Activated T-helper 2 cell treated with anti-CD3 and anti-CD28 coated beads, Interferon-gamma antibody, Interleukin-2, Interleukin-4, amounts not matched to agents 10 μg/mL and 5 μg/mL and 100 μg/mL, durations not matched to agents 14 hours and 24 hours and 36 hours (primary cell): ENCODE measurements around the gene RPAP2. TPM values are rescaled to one million over a fixed set of nuclear protein-coding genes. Genes with fewer than 3 reads are reported as not detected.
"Not testable (repeated sequence)": the region's sequence is repeated elsewhere in the genome, so short reads cannot be mapped to it uniquely, and the experiment has no call there.

Experiments
- DNase-seq: peaks from one replicate; pipeline ENCODE4 v3.0.0; 2021; ENCODE audit warnings: low spot score
- H3K27ac Mint-ChIP-seq: one replicate; pipeline ENCODE4 v1.8.0; 2021; ENCODE audit warnings: mixed read lengths
- H3K27me3 Mint-ChIP-seq: one replicate; pipeline ENCODE4 v1.8.0; 2021; ENCODE audit warnings: low read depth, mixed read lengths
- H3K36me3 Mint-ChIP-seq: one replicate; pipeline ENCODE4 v1.8.0; 2021; ENCODE audit warnings: low read depth, mixed read lengths
- H3K4me1 Mint-ChIP-seq: one replicate; pipeline ENCODE4 v1.8.0; 2021; ENCODE audit warnings: low read depth, mixed read lengths
- H3K4me3 Mint-ChIP-seq: one replicate; pipeline ENCODE4 v1.8.0; 2021; ENCODE audit warnings: low read depth, mild to moderate bottlenecking, moderate library complexity, mixed read lengths
- H3K9me3 Mint-ChIP-seq: one replicate; pipeline ENCODE4 v1.8.0; 2021; ENCODE audit warnings: mixed read lengths
- intact Hi-C: fragments of 100-400 bp; cut with micrococcal nuclease; formaldehyde crosslinking; loops from one replicate; pipeline ENCODE4 v1.15.1; 2023
- total RNA-seq: library from RNA; stranded (reverse); gene quantifications from 2 replicates; pipeline ENCODE4 v1.2.3, GENCODE V29; 2022

Gene RPAP2
- total RNA-seq, 1 donor from 2014 or later, result 42.8 TPM

DNA sequence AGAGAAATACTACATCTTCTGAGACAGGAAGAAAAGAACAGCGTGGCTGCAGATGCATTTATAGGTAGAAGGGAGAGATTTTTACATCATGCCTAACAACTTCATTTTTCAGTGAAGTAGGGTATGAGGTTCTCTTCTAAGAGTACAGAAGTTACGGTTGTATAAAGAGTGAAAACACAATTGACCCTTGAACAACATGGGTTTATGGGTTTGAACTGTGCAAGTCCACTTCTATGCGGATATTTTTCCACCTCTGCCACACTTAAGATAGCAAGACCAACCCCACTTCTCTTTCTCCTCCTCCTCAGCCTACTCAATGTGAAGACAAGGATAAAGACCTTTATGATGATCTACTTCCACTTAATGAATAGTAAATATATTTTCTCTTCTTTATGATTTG is 64.5 kb downstream of the RPAP2 start:
- H3K36me3 Mint-ChIP-seq, result peaks cover 54% of the 10 kb centered on the region
- H3K4me1 Mint-ChIP-seq, result peaks cover 62% of the 10 kb centered on the region
- no peak overlapping the region for H3K4me3 Mint-ChIP-seq
- intact Hi-C loops, result loop anchor here (10.0 kb wide), 1 partner anchor 621 kb away; no protein-coding TSS in a partner anchor
- H3K27ac Mint-ChIP-seq, result no peak overlapping the region
- no peaks in the 10 kb centered on the region for H3K9me3 Mint-ChIP-seq
- no peaks in the 10 kb centered on the region for H3K27me3 Mint-ChIP-seq
- no peak for DNase-seq

DNA sequence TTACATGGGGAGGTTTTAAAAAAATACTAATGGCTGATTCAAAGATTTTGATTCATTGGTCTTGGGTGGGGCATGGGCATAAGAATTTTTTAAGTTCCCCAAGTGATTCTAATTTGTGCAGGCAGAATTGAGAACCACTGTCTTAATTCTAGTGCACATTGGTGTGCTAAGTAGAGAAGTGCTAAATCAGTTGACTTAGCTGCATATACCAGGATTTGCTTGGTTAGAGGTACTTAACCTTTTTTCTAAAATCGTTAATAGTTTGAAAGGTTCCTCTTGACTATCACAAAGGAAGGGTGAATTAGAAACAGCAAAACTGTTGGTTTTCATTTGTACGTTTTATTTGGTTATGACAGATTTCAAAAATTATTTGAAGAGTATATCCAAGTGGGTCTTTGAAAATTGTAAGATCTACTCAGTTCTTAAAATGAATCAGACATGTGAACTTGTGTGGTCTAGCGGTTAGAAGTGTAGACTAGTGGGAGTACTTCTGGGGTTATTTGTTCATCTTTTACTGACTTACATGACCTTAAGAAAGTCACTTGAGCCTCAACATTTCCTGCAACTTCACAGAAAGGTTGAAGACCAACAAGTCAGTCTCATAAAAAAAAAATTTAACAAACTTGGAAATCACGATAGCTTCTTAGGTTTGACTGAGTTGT is 66.7 kb downstream of the RPAP2 start:
- no peaks in the 10 kb centered on the region for H3K9me3 Mint-ChIP-seq
- peaks cover 59% of the 10 kb centered on the region for H3K4me1 Mint-ChIP-seq
- H3K4me3 Mint-ChIP-seq, result peak overlapping the region; percentile 7
- H3K36me3 Mint-ChIP-seq, result peaks cover 53% of the 10 kb centered on the region
- intact Hi-C loops, result loop anchor here (1.0 to 10.0 kb wide), 6 partner anchors 47 to 619 kb away; no protein-coding TSS in a partner anchor
- no peak for DNase-seq
- H3K27me3 Mint-ChIP-seq, result no peaks in the 10 kb centered on the region
- peak overlapping the region; percentile 67 for H3K27ac Mint-ChIP-seq

DNA sequence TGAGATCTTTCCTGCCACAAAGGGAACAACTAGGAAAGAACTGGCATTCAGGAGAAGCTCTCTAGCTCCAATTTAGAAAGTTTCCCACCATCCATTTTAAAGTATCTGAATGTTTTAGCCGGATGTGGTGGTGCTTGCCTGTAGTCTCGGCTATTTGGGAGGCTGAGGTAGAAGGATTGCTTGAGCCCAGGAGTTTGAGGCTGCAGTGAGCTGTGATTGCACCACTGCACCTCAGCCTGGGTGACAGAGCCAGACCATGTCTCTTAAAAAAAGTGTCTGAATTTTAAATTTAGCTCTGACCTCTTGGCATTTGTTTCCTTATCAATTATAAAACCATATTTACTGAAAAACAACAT is 67.2 kb downstream of the RPAP2 start:
- Mint-ChIP-seq H3K27ac (peak overlapping the region; percentile 67), H3K27me3 (no peaks in the 10 kb centered on the region), H3K36me3 (peaks cover 51% of the 10 kb centered on the region), H3K4me3 (no peak overlapping the region), H3K9me3 (no peaks in the 10 kb centered on the region), H3K4me1 (peaks cover 60% of the 10 kb centered on the region)
- DNase-seq, result no peak
- intact Hi-C loops, result loop anchor here (2.0 to 10.0 kb wide), 5 partner anchors 46 to 619 kb away; no protein-coding TSS in a partner anchor

DNA sequence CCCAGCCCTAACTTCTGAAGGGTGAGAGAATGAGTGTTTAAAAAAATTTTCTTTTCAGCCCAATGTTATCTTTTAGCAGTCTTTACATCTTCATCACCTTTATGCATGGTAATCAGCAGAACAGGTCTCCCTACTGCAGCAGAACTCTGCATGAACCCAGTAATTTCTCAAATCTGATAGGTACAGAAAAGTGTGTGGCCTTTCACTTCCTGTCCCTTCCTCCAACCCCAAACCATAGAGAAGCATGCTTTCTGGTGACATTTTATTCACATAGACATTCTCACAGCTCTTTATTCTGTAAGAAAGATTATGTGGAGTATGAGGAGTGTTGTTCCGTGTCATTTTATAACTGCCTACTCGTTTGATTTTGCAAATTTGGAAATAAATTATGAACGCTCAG is 68.6 kb downstream of the RPAP2 start:
- peaks cover 54% of the 10 kb centered on the region for H3K36me3 Mint-ChIP-seq
- peaks cover 61% of the 10 kb centered on the region for H3K4me1 Mint-ChIP-seq
- H3K27me3 Mint-ChIP-seq, result no peaks in the 10 kb centered on the region
- peak overlapping the region; percentile 44 for H3K27ac Mint-ChIP-seq
- no peaks in the 10 kb centered on the region for H3K9me3 Mint-ChIP-seq
- no peak for DNase-seq
- H3K4me3 Mint-ChIP-seq, result peak overlapping the region; percentile 22
- intact Hi-C loops, result loop anchor here (2.0 to 10.0 kb wide), 5 partner anchors 45 to 617 kb away; no protein-coding TSS in a partner anchor

DNA sequence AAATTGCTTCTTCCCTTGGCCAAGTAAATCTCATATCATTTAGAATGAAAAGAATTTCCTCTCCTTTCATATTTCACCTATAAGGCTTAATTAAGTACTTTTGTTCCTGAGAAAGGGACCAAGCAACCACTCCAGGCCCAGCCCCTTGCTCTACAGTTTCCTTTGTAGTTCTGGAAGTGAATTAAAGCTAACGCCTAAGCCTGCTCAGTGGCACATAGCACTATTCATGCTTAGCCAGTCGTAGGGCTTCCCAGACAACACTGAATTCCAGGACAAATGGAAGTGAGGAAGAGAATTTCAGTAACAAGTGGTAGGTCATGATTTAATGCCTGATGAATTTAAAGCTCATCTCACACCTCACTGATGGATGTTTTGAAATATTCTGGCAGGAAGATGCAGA is 73.3 kb downstream of the RPAP2 start:
- peaks cover 47% of the 10 kb centered on the region for H3K36me3 Mint-ChIP-seq
- DNase-seq, result no peak
- H3K27me3 Mint-ChIP-seq, result no peaks in the 10 kb centered on the region
- no peak overlapping the region for H3K27ac Mint-ChIP-seq
- no peak overlapping the region for H3K4me3 Mint-ChIP-seq
- H3K4me1 Mint-ChIP-seq, result peaks cover 42% of the 10 kb centered on the region
- intact Hi-C loops, result no loop called here
- H3K9me3 Mint-ChIP-seq, result no peaks in the 10 kb centered on the region

DNA sequence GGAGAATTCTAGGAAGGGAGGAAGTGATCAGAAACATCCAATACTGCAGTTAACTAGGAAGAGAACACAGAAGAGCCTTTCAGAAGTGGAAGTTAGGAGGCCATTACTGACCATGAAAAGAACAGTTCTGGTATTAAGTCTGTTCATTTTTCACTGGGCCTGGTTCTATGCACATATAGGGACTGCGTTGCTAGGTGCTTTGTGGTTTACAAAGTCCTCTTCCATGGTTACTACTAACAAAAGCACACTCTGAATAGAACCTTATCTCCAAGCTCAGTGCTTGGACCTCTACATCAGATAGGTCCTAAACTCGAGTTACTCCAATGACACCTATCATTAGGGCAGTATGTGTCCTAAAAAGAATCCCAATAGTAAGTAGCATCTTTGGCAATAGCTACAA is 75.4 kb downstream of the RPAP2 start:
- Mint-ChIP-seq H3K4me3 (no peak overlapping the region), H3K27me3 (no peaks in the 10 kb centered on the region), H3K9me3 (no peaks in the 10 kb centered on the region), H3K36me3 (peaks cover 41% of the 10 kb centered on the region), H3K27ac (peak overlapping the region; percentile 26), H3K4me1 (peaks cover 30% of the 10 kb centered on the region)
- intact Hi-C loops, result no loop called here
- DNase-seq, result no peak

DNA sequence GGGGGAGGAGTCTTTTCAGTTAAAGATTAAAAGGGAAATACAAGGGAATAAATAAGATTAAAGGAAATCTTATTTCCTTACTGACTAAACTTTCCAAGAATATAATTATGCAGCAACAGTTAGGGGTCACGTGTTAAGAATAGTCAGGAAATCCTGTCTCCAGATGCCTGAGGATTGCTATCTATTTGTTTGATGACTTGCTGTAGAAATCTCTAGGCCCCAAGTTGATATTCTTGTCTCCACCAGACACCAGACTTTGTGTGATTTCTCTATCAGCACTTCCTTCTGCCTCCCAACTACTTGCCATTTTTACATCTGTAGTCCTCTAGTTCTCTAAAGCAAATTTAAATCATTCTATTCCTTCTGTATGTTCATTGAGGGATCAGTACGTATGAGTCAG is 77.5 kb downstream of the RPAP2 start:
- no peak for DNase-seq
- Mint-ChIP-seq H3K27me3 (no peaks in the 10 kb centered on the region), H3K9me3 (peaks cover 5% of the 10 kb centered on the region), H3K27ac (no peak overlapping the region), H3K36me3 (peaks cover 41% of the 10 kb centered on the region), H3K4me1 (peaks cover 29% of the 10 kb centered on the region), H3K4me3 (no peak overlapping the region)
- intact Hi-C loops, result no loop called here

DNA sequence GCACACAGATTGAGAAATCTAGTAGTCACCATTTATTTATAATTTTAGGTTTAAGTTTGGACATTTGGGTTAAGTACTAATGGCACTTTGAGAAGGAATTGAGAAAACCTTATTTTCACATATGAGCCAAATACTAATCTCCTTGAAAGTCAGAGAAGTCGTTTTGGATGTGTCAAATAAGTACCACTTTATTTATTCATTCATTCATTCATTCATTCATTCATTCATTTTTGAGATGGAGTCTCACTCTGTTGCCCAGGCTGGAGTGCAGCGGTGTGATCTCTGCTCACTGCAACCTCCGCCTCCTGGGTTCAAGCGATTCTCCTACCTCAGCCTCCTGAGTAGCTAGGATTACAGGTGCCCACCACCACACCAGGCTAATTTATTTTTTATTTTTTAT is 79.1 kb downstream of the RPAP2 start:
- H3K4me3 Mint-ChIP-seq, DNase-seq, H3K27me3 Mint-ChIP-seq, H3K27ac Mint-ChIP-seq, H3K9me3 Mint-ChIP-seq, intact Hi-C loops: not testable (repeated sequence)
- Mint-ChIP-seq H3K4me1 (peaks cover 23% of the 10 kb centered on the region), H3K36me3 (peaks cover 44% of the 10 kb centered on the region)

DNA sequence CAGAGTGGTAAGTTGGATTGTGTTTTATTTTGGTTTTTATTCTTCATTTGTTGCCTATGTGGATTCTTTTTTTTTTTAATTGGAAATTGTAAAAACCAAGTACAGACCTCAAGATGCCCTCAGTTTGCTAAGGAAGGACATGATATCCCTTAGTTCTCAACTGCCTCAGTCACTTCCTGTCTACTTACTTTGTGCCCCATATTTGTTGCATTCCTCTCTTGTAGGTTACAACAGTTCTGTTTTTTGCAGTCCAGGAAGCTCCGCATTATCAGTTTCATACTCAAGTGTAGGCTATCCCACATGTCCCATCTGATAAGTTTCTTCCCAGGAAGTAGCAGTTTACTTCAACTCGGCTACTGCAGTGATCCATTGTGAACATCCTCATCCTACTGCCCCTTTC is 82.0 kb downstream of the RPAP2 start:
- intact Hi-C loops, result no loop called here
- no peaks in the 10 kb centered on the region for H3K27me3 Mint-ChIP-seq
- no peak overlapping the region for H3K27ac Mint-ChIP-seq
- H3K4me1 Mint-ChIP-seq, result peaks cover 12% of the 10 kb centered on the region
- peaks cover 51% of the 10 kb centered on the region for H3K36me3 Mint-ChIP-seq
- DNase-seq, result no peak
- peaks cover 7% of the 10 kb centered on the region for H3K9me3 Mint-ChIP-seq
- no peak overlapping the region for H3K4me3 Mint-ChIP-seq

DNA sequence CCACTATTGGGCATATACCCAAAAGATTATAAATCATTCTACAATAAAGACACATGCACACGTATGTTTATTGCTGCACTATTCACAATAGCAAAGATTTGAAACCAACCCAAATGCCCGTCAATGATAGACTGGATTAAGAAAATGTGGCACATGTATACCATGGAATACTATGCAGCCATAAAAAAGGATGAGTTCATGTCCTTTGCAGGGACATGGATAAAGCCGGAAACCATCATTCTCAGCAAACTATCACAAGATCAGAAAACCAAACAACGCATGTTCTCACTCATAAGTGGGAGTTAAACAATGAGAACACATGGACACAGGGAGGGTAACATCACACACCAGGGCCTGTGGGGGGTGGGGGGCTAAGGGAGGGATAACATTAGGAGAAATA is 95.1 kb downstream of the RPAP2 start:
- H3K27ac Mint-ChIP-seq, DNase-seq, intact Hi-C loops, H3K4me3 Mint-ChIP-seq, H3K27me3 Mint-ChIP-seq, H3K4me1 Mint-ChIP-seq: not testable (repeated sequence)
- peaks cover 55% of the 10 kb centered on the region for H3K9me3 Mint-ChIP-seq
- H3K36me3 Mint-ChIP-seq, result peaks cover 53% of the 10 kb centered on the region

DNA sequence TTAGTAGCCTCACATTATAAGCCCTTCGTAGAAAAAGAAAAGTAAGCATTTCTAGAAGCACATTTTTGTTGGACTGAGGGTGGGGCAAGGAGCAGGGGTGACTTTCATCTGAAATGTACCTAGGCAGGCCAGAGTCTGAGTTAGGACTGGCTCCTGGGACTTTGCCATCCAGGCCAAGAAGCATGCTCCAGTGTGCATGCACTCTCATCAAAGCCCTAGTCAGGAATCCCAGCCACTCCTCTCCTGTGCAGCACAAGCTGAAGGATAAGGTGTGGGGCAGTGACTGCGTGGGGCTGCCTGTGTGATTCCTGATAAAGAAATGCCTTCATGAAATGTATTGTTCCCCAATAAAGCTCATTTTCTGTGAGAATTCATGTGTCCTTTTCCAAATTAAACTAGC is 99.7 kb downstream of the RPAP2 start:
- H3K27me3 Mint-ChIP-seq, result no peaks in the 10 kb centered on the region
- H3K36me3 Mint-ChIP-seq, result peaks cover 20% of the 10 kb centered on the region
- no peak overlapping the region for H3K27ac Mint-ChIP-seq
- peaks cover 14% of the 10 kb centered on the region for H3K4me1 Mint-ChIP-seq
- DNase-seq, result no peak
- H3K9me3 Mint-ChIP-seq, result peaks cover 36% of the 10 kb centered on the region
- H3K4me3 Mint-ChIP-seq, result no peak overlapping the region
- intact Hi-C loops, result no loop called here

DNA sequence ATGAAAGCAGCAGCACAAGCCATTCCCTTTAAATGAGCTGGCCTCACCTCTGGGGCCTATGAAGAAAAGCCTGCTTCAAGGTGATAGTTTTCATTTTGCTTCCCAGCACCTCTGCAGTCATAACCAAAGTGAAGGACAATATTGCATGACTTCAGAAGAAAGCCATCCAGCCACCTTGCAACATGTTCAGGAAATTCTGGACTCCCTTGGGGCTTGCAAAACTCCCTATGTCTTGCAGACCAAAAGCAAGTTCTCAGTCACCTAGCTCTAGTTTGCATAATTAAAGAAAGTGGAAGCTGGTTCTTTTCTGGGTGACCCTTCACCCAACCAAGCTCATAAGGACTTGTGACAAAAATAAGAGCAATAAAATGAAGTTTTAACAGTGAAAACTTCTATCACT is 100.2 kb downstream of the RPAP2 start:
- H3K9me3 Mint-ChIP-seq, result peaks cover 33% of the 10 kb centered on the region
- intact Hi-C loops, result no loop called here
- no peaks in the 10 kb centered on the region for H3K27me3 Mint-ChIP-seq
- H3K27ac Mint-ChIP-seq, result no peak overlapping the region
- peaks cover 14% of the 10 kb centered on the region for H3K4me1 Mint-ChIP-seq
- no peak for DNase-seq
- peaks cover 20% of the 10 kb centered on the region for H3K36me3 Mint-ChIP-seq
- no peak overlapping the region for H3K4me3 Mint-ChIP-seq

DNA sequence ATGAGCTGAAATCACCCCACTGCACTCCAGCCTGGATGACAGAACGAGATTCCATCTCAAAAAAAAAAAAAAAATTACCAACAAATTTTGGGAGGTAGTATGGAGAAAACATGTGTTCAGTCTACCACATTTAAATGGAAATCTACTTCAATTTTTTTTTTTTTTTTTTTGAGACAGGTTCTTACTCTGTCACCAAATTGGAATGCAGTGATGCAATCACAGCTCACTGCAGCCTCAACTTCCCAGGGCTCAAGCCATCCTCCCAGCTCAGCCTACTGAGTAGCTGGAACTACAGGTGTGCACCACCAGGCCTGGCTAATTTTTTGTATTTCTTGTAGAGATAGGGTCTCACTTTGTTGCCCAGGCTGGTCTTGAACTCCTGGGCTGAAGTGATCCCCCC is 105.8 kb downstream of the RPAP2 start:
- peaks cover 21% of the 10 kb centered on the region for H3K36me3 Mint-ChIP-seq
- H3K27me3 Mint-ChIP-seq, result no peaks in the 10 kb centered on the region
- intact Hi-C loops, result no loop called here
- peaks cover 34% of the 10 kb centered on the region for H3K9me3 Mint-ChIP-seq
- H3K27ac Mint-ChIP-seq, result no peak overlapping the region
- H3K4me1 Mint-ChIP-seq, result peaks cover 17% of the 10 kb centered on the region
- DNase-seq, result no peak
- H3K4me3 Mint-ChIP-seq, result no peak overlapping the region
